Activated CD8-positive, alpha-beta memory T cell treated with anti-CD3 and anti-CD28 coated beads for 36 hours (primary cell): ENCODE data around the gene ZNF33A. TPM values are rescaled to one million over a fixed set of nuclear protein-coding genes. Genes with fewer than 3 reads are reported as not detected.
"Not testable (repeated sequence)": the region's sequence is repeated elsewhere in the genome, so short reads cannot be mapped to it uniquely, and the experiment has no call there.

ENCODE experiments used
- CTCF ChIA-PET: fragments of 350-600 bp; sonication (Branson Sonifier 250); formaldehyde crosslinking; loops from one replicate; lab custom pipeline; 2021; ENCODE audit warnings: antibody characterized with exemption; lab: Charles Lee
- POLR2A ChIA-PET: fragments of 350-600 bp; sonication (Branson Sonifier 250); formaldehyde crosslinking; loops from one replicate; lab custom pipeline; 2021; ENCODE audit warnings: antibody characterized with exemption; lab: Charles Lee
- total RNA-seq, 2 experiments: library from RNA; stranded (reverse); gene quantifications; one replicate each; pipeline ENCODE4 v1.2.3, GENCODE V29; 2021

Gene ZNF33A
- total RNA-seq, 2 experiments from 2014 or later: 17.6 to 20.5 TPM

- CTCF ChIA-PET: interaction anchor here (1.1 kb wide), 1 partner anchor 9 kb away, joined by 3 read pairs; no protein-coding TSS in a partner anchor
Observed at GRCh38 chr10:38038107-38038931, 27.8 kb downstream of the ZNF33A start.

DNA sequence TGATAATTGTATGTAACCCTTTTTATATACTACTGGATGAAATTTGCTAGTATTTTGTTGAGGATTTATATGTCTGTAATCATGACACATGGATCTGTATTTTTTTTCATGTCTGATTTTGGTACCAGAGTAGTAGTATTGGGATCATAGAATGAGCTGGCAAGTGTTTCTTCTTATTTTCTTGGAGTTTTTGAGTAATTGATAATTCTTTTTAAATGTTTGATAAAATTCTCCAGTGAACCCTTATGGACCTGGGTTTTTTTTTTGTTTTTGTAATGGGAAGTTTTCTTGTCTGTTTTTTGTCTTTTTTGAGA lies 28.4 kb downstream of the ZNF33A start:
- ChIA-PET POLR2A (no interaction called here), CTCF (no interaction called here)

More at GRCh38 chr10:38038107-38038931, 27.8 kb downstream of the ZNF33A start:
- POLR2A ChIA-PET: no interaction called here

DNA sequence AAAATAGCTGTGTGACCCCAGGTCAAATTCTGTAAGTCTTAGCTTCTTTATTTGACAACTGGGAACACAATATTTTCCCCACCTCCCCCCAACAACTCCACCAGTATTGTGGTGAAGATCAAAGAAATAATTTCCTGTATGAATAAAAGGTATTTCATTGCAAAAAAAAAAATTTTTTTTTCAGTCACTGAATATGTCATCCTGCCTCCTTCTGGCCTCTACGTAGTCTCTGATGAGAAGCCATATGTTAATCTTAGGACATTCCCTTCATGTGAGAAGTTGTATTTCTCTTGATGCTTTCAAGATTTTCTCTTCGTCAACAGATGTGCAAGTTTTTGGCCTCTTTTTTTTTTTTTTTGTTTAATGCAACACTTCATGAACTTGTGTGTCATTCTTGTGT lies 33.0 kb downstream of the ZNF33A start:
- CTCF ChIA-PET: no interaction called here
- POLR2A ChIA-PET: no interaction called here

- ChIA-PET POLR2A (no interaction called here), CTCF (interaction anchor here (0.5 kb wide), 1 partner anchor 50 kb away, joined by 3 read pairs; no protein-coding TSS in a partner anchor)
Observed at GRCh38 chr10:38045129-38045528, 34.7 kb downstream of the ZNF33A start.

DNA sequence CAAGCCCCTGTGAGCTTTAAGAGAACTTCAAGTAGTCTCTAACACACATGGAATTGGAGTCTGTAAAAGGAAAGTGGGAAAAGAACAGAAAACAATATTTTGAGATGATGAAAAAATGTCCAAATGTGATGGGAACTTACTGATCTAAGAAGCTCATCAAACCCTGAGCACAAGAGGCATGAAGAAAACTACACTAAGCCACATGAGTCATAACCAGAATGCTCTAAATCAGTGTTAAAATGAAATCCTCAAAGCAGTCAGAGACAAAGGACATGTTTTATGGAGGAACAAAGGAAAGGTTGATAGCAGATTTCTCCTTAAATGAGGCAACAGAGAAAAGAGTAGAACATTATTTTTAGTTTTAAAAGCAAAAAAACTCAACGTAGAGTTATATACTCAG lies 37.2 kb downstream of the ZNF33A start:
- CTCF ChIA-PET: interaction anchor here (1.1 kb wide), 1 partner anchor 10 kb away, joined by 3 read pairs; no protein-coding TSS in a partner anchor
- POLR2A ChIA-PET: no interaction called here

- POLR2A ChIA-PET: no interaction called here
- CTCF ChIA-PET: no interaction called here
Observed at GRCh38 chr10:38050212-38050611, 39.7 kb downstream of the ZNF33A start.

- POLR2A ChIA-PET: no interaction called here
- CTCF ChIA-PET: no interaction called here
Observed at GRCh38 chr10:38054361-38054797, 43.9 kb downstream of the ZNF33A start.

DNA sequence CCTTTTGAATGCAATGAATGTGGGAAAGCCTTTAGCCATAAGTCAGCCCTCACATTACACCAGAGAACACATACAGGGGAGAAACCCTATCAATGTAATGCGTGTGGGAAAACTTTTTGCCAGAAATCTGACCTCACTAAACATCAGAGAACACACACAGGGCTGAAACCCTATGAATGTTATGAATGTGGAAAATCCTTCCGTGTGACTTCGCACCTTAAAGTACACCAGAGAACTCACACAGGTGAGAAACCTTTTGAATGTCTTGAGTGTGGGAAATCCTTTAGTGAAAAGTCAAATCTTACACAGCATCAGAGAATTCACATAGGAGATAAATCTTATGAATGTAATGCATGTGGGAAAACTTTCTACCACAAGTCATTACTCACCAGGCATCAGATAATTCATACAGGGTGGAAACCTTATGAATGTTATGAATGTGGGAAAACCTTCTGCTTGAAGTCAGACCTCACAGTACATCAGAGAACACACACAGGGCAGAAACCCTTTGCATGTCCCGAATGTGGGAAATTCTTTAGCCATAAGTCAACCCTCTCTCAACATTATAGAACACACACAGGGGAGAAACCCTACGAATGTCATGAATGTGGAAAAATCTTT lies 44.9 kb downstream of the ZNF33A start:
- CTCF ChIA-PET, POLR2A ChIA-PET: not testable (repeated sequence)

DNA sequence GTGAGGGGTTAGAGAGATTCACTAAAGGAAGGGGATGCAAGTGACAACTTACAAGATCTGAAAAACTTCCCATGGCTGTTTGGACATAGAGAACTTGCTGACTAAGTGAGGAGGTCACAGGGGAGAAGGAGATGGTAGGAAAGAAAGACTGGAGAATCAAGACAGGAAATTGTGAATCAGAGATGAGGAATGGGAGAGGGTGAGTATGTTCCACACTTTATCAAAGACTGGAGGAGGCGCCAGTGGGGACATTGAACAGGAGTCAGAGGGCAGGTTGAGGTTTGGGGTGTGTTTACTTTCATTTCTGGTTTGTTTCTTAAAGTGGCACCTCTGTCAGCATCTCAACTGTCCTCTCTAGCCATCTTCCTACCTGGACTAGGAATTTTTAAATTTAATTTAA lies 59.2 kb downstream of the ZNF33A start:
- POLR2A ChIA-PET, CTCF ChIA-PET: not testable (repeated sequence)

DNA sequence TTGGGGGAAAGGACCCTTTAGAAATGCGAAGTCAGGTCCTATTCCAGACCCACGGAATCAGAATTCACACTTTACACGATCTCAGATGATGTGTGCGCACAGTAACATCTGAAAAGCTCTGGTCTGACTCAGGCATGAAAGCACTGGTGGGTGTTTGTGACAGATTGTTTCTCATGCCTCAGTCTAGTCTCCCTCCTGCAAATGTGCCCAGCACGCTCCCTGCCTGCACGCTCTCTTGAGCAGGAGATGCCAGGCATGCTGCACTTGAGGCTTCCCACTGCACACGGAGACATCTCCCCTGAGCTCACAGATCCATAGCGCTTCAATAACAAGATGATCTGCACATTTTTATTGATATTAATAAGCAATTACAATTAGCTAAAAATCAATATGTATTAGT lies 60.0 kb downstream of the ZNF33A start:
- POLR2A ChIA-PET: no interaction called here
- CTCF ChIA-PET: no interaction called here

DNA sequence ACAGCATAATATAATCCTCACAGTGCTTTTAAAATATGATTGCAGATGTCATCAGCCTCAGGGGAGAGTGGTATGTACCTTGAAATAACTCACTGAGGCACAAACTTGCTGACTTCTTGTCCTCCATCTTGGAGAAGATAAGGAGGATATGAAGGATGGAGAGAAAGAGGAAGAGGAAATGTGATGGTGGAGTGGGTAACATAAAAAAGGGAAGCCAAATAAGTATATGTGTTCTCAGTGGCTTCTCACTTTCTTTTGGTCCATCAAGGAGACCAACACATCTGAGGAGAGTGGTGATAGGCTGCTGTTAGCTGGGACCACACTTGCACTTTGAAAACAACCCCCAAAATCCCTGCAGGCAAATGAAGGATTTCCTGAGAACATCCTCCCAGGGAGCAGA lies 62.1 kb downstream of the ZNF33A start:
- POLR2A ChIA-PET: no interaction called here

GRCh38 chr10:38076687-38077086 lies 66.2 kb downstream of the ZNF33A start:
- ChIA-PET CTCF (no interaction called here), POLR2A (interaction anchor here (0.5 kb wide), 1 partner anchor 49 kb away, joined by 3 read pairs; no protein-coding TSS in a partner anchor)

More for the DNA sequence above, 62.1 kb downstream of the ZNF33A start:
- CTCF ChIA-PET: no interaction called here

DNA sequence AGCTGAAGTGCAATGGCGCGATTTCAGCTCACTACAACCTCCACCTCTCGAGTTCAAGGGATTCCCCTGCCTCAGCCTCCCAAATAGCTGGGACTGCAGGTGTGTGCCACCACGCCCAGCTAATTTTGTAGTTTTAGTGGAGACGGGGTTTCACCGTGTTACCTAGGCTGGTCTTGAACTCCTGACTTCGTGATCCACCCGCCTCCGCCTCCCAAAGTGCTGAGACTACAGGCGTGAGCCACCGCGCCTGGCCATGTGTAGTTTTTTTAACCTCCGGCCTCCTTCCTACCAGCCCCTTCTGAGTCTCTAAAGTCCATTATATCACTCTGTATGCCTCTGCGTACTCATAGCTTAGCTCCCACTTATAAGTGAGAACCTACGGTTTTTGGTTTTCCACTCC lies 82.8 kb downstream of the ZNF33A start:
- CTCF ChIA-PET: interaction anchor here (0.6 to 1.5 kb wide), 2 partner anchors 109 to 116 kb away, joined by 3 to 6 read pairs; no protein-coding TSS in a partner anchor

GRCh38 chr10:38093816-38094157 lies 83.3 kb downstream of the ZNF33A start:
- ChIA-PET POLR2A (interaction anchor here (0.6 to 1.8 kb wide), 5 partner anchors 117 to 334 kb away, joined by 3 to 6 read pairs (median 4); no protein-coding TSS in a partner anchor), CTCF (interaction anchor here (0.6 to 1.5 kb wide), 2 partner anchors 109 to 117 kb away, joined by 3 to 6 read pairs; no protein-coding TSS in a partner anchor)

More for the DNA sequence above, 82.8 kb downstream of the ZNF33A start:
- POLR2A ChIA-PET: interaction anchor here (0.6 to 1.2 kb wide), 4 partner anchors 116 to 333 kb away, joined by 3 to 4 read pairs (median 4); no protein-coding TSS in a partner anchor

- ChIA-PET CTCF (interaction anchor here (0.6 to 1.5 kb wide), 3 partner anchors 49 to 117 kb away, joined by 3 to 6 read pairs (median 3); no protein-coding TSS in a partner anchor), POLR2A (interaction anchor here (1.0 to 1.8 kb wide), 3 partner anchors 118 to 309 kb away, joined by 3 to 6 read pairs (median 4); no protein-coding TSS in a partner anchor)
Observed at GRCh38 chr10:38094158-38094926, 83.9 kb downstream of the ZNF33A start, which contains the start of gene ZNF37A. Gene ZNF37A, plus strand, starts transcription at chr10:38094337. Its CDS starts 2,281 bp downstream, at chr10:38096618.

DNA sequence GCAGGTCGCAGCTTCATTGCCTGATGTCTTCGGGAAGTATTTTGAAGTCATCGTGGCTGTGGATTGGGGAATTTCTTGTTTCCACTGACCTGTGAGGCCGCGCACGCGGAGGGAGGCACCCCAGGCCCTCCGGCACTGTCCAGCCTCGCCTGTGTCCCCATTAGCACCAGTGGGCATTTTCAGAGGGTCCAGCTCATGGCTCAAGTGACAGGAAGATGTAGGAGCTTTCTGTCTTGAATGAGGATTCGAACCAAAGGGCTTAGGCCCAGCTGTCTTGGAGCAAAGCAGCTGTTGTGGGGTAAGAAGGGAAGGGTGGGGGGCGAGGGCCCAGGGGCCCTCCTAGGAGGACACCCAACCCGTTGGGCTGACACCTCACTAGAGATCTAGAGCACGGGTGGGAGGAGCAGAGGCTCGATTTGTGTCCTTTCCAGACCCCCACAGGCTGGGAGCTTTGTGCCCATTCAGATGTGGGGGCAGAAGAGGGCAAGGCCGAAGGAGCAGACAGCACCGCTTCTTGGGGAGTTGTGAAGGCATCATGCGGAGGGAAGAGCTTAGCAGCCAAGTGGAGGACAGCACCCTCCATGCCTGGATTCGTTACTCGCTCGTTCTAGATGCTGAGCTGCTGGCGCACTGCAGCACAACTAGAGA lies 84.6 kb downstream of the ZNF33A start:
- CTCF ChIA-PET: interaction anchor here (0.6 kb wide), 1 partner anchor 50 kb away, joined by 3 read pairs; no protein-coding TSS in a partner anchor
- POLR2A ChIA-PET: interaction anchor here (0.7 to 1.8 kb wide), 2 partner anchors 32 to 120 kb away, joined by 4 to 6 read pairs; no protein-coding TSS in a partner anchor

GRCh38 chr10:38102880-38103279 lies 92.4 kb downstream of the ZNF33A start:
- POLR2A ChIA-PET: no interaction called here
- CTCF ChIA-PET: no interaction called here

- ChIA-PET POLR2A (no interaction called here), CTCF (no interaction called here)
Observed at GRCh38 chr10:38103756-38104155, 93.3 kb downstream of the ZNF33A start.

DNA sequence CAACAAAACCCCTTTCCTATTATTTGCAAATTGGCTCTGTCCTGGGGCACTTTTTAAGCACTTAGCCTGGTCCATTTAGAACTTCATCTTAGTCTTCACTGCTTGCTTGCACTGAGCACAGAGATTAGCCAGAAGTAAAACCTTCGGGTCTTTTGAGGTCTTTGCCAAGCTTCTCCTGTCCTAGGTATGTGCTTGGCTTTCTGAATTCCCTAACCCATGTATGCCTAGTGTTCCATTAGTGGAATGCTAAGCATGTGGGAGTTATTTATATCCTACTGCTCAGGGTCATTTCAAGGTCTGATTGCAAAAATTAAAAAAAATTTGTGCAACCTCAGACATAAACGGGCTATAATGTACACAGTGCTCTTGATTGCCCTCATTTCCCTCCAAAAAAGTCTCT lies 101.7 kb downstream of the ZNF33A start:
- CTCF ChIA-PET: no interaction called here
- POLR2A ChIA-PET: no interaction called here
